IMR-90 (cell line): Measurements from ENCODE around the gene NFKBIE. TPM values are rescaled to one million over a fixed set of nuclear protein-coding genes. Genes with fewer than 3 reads are reported as not detected.

ENCODE experiments used
- ATAC-seq: fragments of 200-7000 bp; cut with Tn5 transposase; 2 replicates; pipeline ENCODE4 v1.9.1; 2020; ENCODE audit warnings: low read depth, mild to moderate bottlenecking, moderate library complexity
- BruUV-seq: library from RNA; stranded (reverse); fragments of 400-500 nt; replicated peaks from 2 replicates; lab custom pipeline; 2021; lab: Mats Ljungman, UMichigan
- CTCF ChIA-PET: fragments of 300-600 bp; formaldehyde crosslinking; extraction: SDS; loops from one replicate; lab custom pipeline; 2021; ENCODE audit warnings: antibody characterized with exemption; lab: Yijun Ruan, JAX
- POLR2A ChIA-PET: fragments of 300-600 bp; sonication (Branson Sonifier 250); formaldehyde crosslinking; loops from one replicate; lab custom pipeline; 2022; ENCODE audit warnings: antibody characterized with exemption; ENCODE audit not compliant: unreplicated experiment; lab: Charles Lee
- DNase-seq: peaks from one replicate; pipeline ENCODE4 v3.0.0; 2013
- H2AFZ ChIP-seq: replicated peaks from 2 replicates; pipeline ENCODE3; 2013; ENCODE audit warnings: low read length, mild to moderate bottlenecking; ENCODE audit not compliant: poor library complexity
- H2AK5ac ChIP-seq: 2 replicates; pipeline ENCODE4 v1.6.1; 2013; ENCODE audit warnings: low read depth, low read length, inconsistent platforms
- H2AK9ac ChIP-seq: replicated peaks from 2 replicates; pipeline ENCODE3; 2013; ENCODE audit warnings: mild to moderate bottlenecking, low read depth, low read length, moderate library complexity; ENCODE audit not compliant: poor library complexity
- H2BK120ac ChIP-seq: 2 replicates; pipeline ENCODE4 v1.6.1; 2013; ENCODE audit warnings: low read depth, low read length, inconsistent platforms
- H2BK15ac ChIP-seq: 3 replicates; pipeline ENCODE4 v1.6.1; 2013; ENCODE audit warnings: low read depth, low read length, inconsistent platforms
- H2BK20ac ChIP-seq: 2 replicates; pipeline ENCODE4 v1.6.1; 2013; ENCODE audit warnings: low read depth, mild to moderate bottlenecking, inconsistent platforms, low read length, moderate library complexity
- H2BK5ac ChIP-seq: 2 replicates; pipeline ENCODE4 v1.6.1; 2013; ENCODE audit warnings: mild to moderate bottlenecking, low read depth, low read length, inconsistent platforms; ENCODE audit not compliant: poor library complexity, severe bottlenecking
- H3K14ac ChIP-seq: replicated peaks from 2 replicates; pipeline ENCODE4 v1.6.1; 2013; ENCODE audit warnings: low read depth, low read length, inconsistent platforms
- H3K18ac ChIP-seq: 2 replicates; pipeline ENCODE4 v1.6.1; 2013; ENCODE audit warnings: low read depth, low read length, control low read depth
- H3K23ac ChIP-seq: 2 replicates; pipeline ENCODE4 v1.6.1; 2013; ENCODE audit warnings: low read depth, low read length, inconsistent platforms
- H3K27ac ChIP-seq: 2 replicates; pipeline ENCODE4 v1.5.1; 2013; ENCODE audit warnings: mild to moderate bottlenecking, control low read depth, low read length; ENCODE audit not compliant: insufficient read depth
- H3K27me3 ChIP-seq: 2 replicates; pipeline ENCODE4 v1.6.1; 2013; ENCODE audit warnings: low read length; ENCODE audit not compliant: control insufficient read depth, insufficient read depth
- H3K36me3 ChIP-seq: 2 replicates; pipeline ENCODE4 v1.6.1; 2013; ENCODE audit warnings: low read length, mixed read lengths; ENCODE audit not compliant: control insufficient read depth, insufficient read depth
- H3K4ac ChIP-seq: 2 replicates; pipeline ENCODE4 v1.6.1; 2013; ENCODE audit warnings: low read depth, low read length, inconsistent platforms
- H3K4me1 ChIP-seq: 2 replicates; pipeline ENCODE4 v1.6.1; 2013; ENCODE audit warnings: low read length, mixed read lengths; ENCODE audit not compliant: control insufficient read depth, insufficient read depth
- H3K4me2 ChIP-seq: 2 replicates; pipeline ENCODE4 v1.6.1; 2013; ENCODE audit warnings: low read depth, mild to moderate bottlenecking, control low read depth, low read length, moderate library complexity
- H3K4me3 ChIP-seq: 2 replicates; pipeline ENCODE4 v1.5.1; 2013; ENCODE audit warnings: low read depth, mild to moderate bottlenecking, control low read depth, low read length, moderate library complexity; ENCODE audit not compliant: insufficient read depth
- H3K56ac ChIP-seq: 2 replicates; pipeline ENCODE4 v1.6.1; 2013; ENCODE audit warnings: low read length, inconsistent platforms; ENCODE audit not compliant: insufficient read depth; ENCODE audit errors: extremely low read depth
- H3K79me1 ChIP-seq, 2 experiments: 2 replicates each; pipeline ENCODE4 v1.6.1; 2013; ENCODE audit warnings: low read length in 2 of 2, inconsistent platforms in 1 of 2, low read depth in 1 of 2
- H3K9ac ChIP-seq: 2 replicates; pipeline ENCODE4 v1.6.1; 2013; ENCODE audit warnings: low read depth, low read length, control low read depth
- H3K9me1 ChIP-seq: 2 replicates; pipeline ENCODE4 v1.6.1; 2013; ENCODE audit warnings: low read length, inconsistent platforms; ENCODE audit not compliant: insufficient read depth
- H3K9me3 ChIP-seq: 2 replicates; pipeline ENCODE4 v1.6.1; 2013; ENCODE audit warnings: low read length; ENCODE audit not compliant: control insufficient read depth, insufficient read depth
- H4K20me1 ChIP-seq: 2 replicates; pipeline ENCODE4 v1.6.1; 2013; ENCODE audit warnings: low read length, inconsistent platforms; ENCODE audit not compliant: insufficient read depth
- H4K5ac ChIP-seq: 2 replicates; pipeline ENCODE4 v1.6.1; 2013; ENCODE audit warnings: mild to moderate bottlenecking, low read depth, low read length, control low read depth
- H4K8ac ChIP-seq, 2 experiments: 2 replicates each; pipeline ENCODE4 v1.6.1; 2013; ENCODE audit warnings: low read depth in 2 of 2, low read length in 2 of 2, control low read depth in 1 of 2, inconsistent platforms in 1 of 2
- H4K91ac ChIP-seq: 2 replicates; pipeline ENCODE4 v1.6.1; 2013; ENCODE audit warnings: low read depth, low read length, inconsistent platforms; ENCODE audit not compliant: insufficient read depth
- BHLHE40 ChIP-seq: fragments of 150-350 bp; IDR thresholded peaks from 2 replicates; pipeline ENCODE4 v1.6.1; 2016; ENCODE audit warnings: mild to moderate bottlenecking, low read depth, low read length
- CEBPB ChIP-seq: IDR thresholded peaks from 2 replicates; pipeline ENCODE4 v1.6.1; 2012; ENCODE audit warnings: low read depth, low read length, improper control_type of control experiment
- CHD1 ChIP-seq: IDR thresholded peaks from 2 replicates; pipeline ENCODE4 v1.6.1; 2012; ENCODE audit warnings: low read depth, low read length, improper control_type of control experiment
- FOS ChIP-seq: fragments of 150-350 bp; IDR thresholded peaks from 2 replicates; pipeline ENCODE4 v1.6.1; 2016; ENCODE audit warnings: low read depth, low read length
- MAFK ChIP-seq: IDR thresholded peaks from 2 replicates; pipeline ENCODE4 v1.6.1; 2012; ENCODE audit warnings: low read depth, low read length, improper control_type of control experiment
- MAZ ChIP-seq: IDR thresholded peaks from 2 replicates; pipeline ENCODE4 v1.6.1; 2012; ENCODE audit warnings: low read depth, mild to moderate bottlenecking, low read length, improper control_type of control experiment, moderate library complexity, borderline replicate concordance
- MXI1 ChIP-seq: IDR thresholded peaks from 2 replicates; pipeline ENCODE4 v1.6.1; 2012; ENCODE audit warnings: low read depth, mild to moderate bottlenecking, low read length, moderate library complexity, borderline replicate concordance
- NFE2L2 ChIP-seq: fragments of 150-350 bp; IDR thresholded peaks from 2 replicates; pipeline ENCODE4 v1.6.1; 2016; ENCODE audit warnings: low read depth, mild to moderate bottlenecking, low read length
- POLR2A ChIP-seq: IDR thresholded peaks from 2 replicates; pipeline ENCODE4 v1.6.1; 2012; ENCODE audit warnings: mild to moderate bottlenecking, low read depth, low read length
- RAD21 ChIP-seq: IDR thresholded peaks from 2 replicates; pipeline ENCODE4 v1.6.1; 2012; ENCODE audit warnings: low read length, improper control_type of control experiment
- RCOR1 ChIP-seq: IDR thresholded peaks from 2 replicates; pipeline ENCODE4 v1.6.1; 2012; ENCODE audit warnings: mild to moderate bottlenecking, low read length, improper control_type of control experiment; ENCODE audit not compliant: insufficient replicate concordance
- RFX5 ChIP-seq: IDR thresholded peaks from 2 replicates; pipeline ENCODE4 v1.8.0; 2012; ENCODE audit warnings: low read depth, mild to moderate bottlenecking, low read length, moderate library complexity
- SMC3 ChIP-seq: fragments of 150-350 bp; IDR thresholded peaks from 2 replicates; pipeline ENCODE4 v1.6.1; 2016; ENCODE audit warnings: low read depth, mild to moderate bottlenecking, antibody characterized with exemption, low read length, moderate library complexity
- WGBS, 2 experiments: methylation state at CpG; one replicate each; pipeline versions ENCODE4 v1.1.5 to v1.1.7; 2013; ENCODE audit warnings: missing lambda C conversion rate in 2 of 2; ENCODE audit not compliant: insufficient read length in 1 of 2; ENCODE audit errors: extremely low coverage in 2 of 2; 5-methylcytosine and 5-hydroxymethylcytosine counted together
- dilution Hi-C: fragments of 300-500 bp; cut with HindIII; formaldehyde crosslinking; loops from one replicate; pipeline ENCODE4 v1.14.3; 2018; ENCODE audit warnings: low sequenced_read_pairs; ENCODE audit not compliant: unreplicated experiment
- in situ Hi-C: fragments of 300-500 bp; cut with MboI; formaldehyde crosslinking; loops from 3 replicates; pipeline ENCODE4 v1.14.3; 2019; ENCODE audit warnings: low sequenced_read_pairs, inconsistent platforms, mixed read lengths
- intact Hi-C: fragments of 100-400 bp; cut with micrococcal nuclease; formaldehyde crosslinking; loops from 2 replicates; pipeline ENCODE4 v1.10.0; 2022
- polyA plus RNA-seq, 3 experiments: library from polyadenylated mRNA; depleted of rRNA; stranded (reverse); fragments of >200 nt; gene quantifications; 2 replicates each; pipeline ENCODE4 v1.2.3, GENCODE V29; 2012; ENCODE audit warnings: low replicate concordance in 1 of 3
- total RNA-seq: library from RNA; depleted of rRNA; stranded (reverse); fragments of >200 nt; gene quantifications from 2 replicates; pipeline ENCODE4 v1.2.3, GENCODE V29; 2012
- TF ChIP-seq, protein P1 (sequence below): conservative IDR thresholded peaks from 2 replicates; pipeline ENCODE4 v1.5.1; 2012; ENCODE audit warnings: mild to moderate bottlenecking, low read depth, low read length, improper control_type of control experiment
- TF ChIP-seq, protein P2 (sequence below): fragments of 150-350 bp; IDR thresholded peaks from 2 replicates; pipeline ENCODE4 v1.6.1; 2016; ENCODE audit warnings: low read depth, mild to moderate bottlenecking, low read length, moderate library complexity, borderline replicate concordance
- TF ChIP-seq, protein P3 (sequence below): fragments of 150-350 bp; IDR thresholded peaks from 2 replicates; pipeline ENCODE4 v1.6.1; 2017; ENCODE audit warnings: mild to moderate bottlenecking, antibody characterized with exemption, low read length, low read depth

Gene NFKBIE
- total and polyA plus RNA-seq, 2 of the 4 experiments (the other 2 are of a cell fraction), result 7.9 to 13.0 TPM

DNA sequence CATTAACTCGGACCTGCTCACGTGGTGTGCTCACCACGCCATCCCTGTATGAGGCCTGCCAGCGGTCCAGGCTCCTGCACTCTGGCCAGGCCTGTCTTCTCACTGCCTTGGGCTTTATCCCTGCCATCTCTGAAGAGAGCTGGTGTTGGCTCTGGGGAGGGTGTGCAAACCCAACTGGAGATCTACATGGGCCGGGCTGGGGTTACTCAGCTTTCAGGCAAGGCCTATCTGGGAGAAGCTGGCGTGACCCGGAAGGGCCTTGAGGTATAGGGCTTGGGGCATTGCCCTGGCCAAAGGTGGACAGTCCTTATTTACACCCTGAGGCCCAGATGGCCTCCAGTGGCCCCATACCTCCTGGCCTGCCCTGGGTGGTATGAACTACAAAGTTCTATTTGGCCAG lies 36.9 kb downstream of the NFKBIE start:
- ATAC-seq (no peak), DNase-seq (no peak)
- H3K56ac ChIP-seq, result no peak overlapping the region
- no TSS peak for BruUV-seq
- no peak overlapping the region for H2BK15ac ChIP-seq
- no peak for TF ChIP-seq POLR2A
- no peak for TF ChIP-seq RAD21
- no peak for TF ChIP-seq RFX5
- TF ChIP-seq FOS, result no peak
- TF ChIP-seq, protein P1, sequence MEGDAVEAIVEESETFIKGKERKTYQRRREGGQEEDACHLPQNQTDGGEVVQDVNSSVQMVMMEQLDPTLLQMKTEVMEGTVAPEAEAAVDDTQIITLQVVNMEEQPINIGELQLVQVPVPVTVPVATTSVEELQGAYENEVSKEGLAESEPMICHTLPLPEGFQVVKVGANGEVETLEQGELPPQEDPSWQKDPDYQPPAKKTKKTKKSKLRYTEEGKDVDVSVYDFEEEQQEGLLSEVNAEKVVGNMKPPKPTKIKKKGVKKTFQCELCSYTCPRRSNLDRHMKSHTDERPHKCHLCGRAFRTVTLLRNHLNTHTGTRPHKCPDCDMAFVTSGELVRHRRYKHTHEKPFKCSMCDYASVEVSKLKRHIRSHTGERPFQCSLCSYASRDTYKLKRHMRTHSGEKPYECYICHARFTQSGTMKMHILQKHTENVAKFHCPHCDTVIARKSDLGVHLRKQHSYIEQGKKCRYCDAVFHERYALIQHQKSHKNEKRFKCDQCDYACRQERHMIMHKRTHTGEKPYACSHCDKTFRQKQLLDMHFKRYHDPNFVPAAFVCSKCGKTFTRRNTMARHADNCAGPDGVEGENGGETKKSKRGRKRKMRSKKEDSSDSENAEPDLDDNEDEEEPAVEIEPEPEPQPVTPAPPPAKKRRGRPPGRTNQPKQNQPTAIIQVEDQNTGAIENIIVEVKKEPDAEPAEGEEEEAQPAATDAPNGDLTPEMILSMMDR, result no peak
- no peak for TF ChIP-seq CHD1
- no peak for TF ChIP-seq NFE2L2
- TF ChIP-seq MXI1, result no peak
- TF ChIP-seq, protein P2, sequence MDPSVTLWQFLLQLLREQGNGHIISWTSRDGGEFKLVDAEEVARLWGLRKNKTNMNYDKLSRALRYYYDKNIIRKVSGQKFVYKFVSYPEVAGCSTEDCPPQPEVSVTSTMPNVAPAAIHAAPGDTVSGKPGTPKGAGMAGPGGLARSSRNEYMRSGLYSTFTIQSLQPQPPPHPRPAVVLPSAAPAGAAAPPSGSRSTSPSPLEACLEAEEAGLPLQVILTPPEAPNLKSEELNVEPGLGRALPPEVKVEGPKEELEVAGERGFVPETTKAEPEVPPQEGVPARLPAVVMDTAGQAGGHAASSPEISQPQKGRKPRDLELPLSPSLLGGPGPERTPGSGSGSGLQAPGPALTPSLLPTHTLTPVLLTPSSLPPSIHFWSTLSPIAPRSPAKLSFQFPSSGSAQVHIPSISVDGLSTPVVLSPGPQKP, result no peak
- TF ChIP-seq MAFK, result no peak
- no peak for TF ChIP-seq MAZ
- TF ChIP-seq, protein P3, sequence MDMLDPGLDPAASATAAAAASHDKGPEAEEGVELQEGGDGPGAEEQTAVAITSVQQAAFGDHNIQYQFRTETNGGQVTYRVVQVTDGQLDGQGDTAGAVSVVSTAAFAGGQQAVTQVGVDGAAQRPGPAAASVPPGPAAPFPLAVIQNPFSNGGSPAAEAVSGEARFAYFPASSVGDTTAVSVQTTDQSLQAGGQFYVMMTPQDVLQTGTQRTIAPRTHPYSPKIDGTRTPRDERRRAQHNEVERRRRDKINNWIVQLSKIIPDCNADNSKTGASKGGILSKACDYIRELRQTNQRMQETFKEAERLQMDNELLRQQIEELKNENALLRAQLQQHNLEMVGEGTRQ, result no peak
- no peak for TF ChIP-seq RCOR1
- TF ChIP-seq SMC3, result no peak
- no peak for TF ChIP-seq CEBPB
- TF ChIP-seq BHLHE40, result no peak
- H2BK5ac ChIP-seq, result no peak overlapping the region
- no peak overlapping the region for H3K4me3 ChIP-seq
- 0 out of 2 replicates have a peak, but pooled peaks cover 4% of the 10 kb centered on the region for H3K4me1 ChIP-seq
- H2AFZ ChIP-seq, result no peak overlapping the region
- H3K27ac ChIP-seq, result no peak overlapping the region
- intact Hi-C loops (no loop called here), in situ Hi-C loops (no loop called here), dilution Hi-C loops (no loop called here)
- WGBS, 2 experiments, result 92% methylated on average over 2 of the region's 7 CpGs; no CpG with 5 or more reads in 1 of the 2 experiments
- no peak overlapping the region for H4K5ac ChIP-seq
- no peak overlapping the region for H3K14ac ChIP-seq
- no peak overlapping the region for H2BK120ac ChIP-seq
- no peak overlapping the region for H2AK5ac ChIP-seq
- H3K18ac ChIP-seq, result no peak overlapping the region
- no peak overlapping the region for H4K8ac ChIP-seq
- no peaks in the 10 kb centered on the region for H4K20me1 ChIP-seq
- H4K91ac ChIP-seq, result no peak overlapping the region
- H3K9ac ChIP-seq, result no peak overlapping the region
- no peak overlapping the region for H2AK9ac ChIP-seq
- no peak overlapping the region for H3K4me2 ChIP-seq
- H3K27me3 ChIP-seq, result no peaks in the 10 kb centered on the region
- H3K9me3 ChIP-seq, result no peaks in the 10 kb centered on the region
- no peak overlapping the region for H3K23ac ChIP-seq
- H3K4ac ChIP-seq, result no peak overlapping the region
- no peaks in the 10 kb centered on the region for H3K9me1 ChIP-seq
- CTCF ChIA-PET, result no interaction called here
- H2BK20ac ChIP-seq, result no peak overlapping the region
- POLR2A ChIA-PET, result no interaction called here
- H3K36me3 ChIP-seq, result peaks cover 2% of the 10 kb centered on the region; the same call in 1 of the 2 replicates
- peaks cover 0 to 8% of the 10 kb centered on the region in 2 experiments; a peak in 1 of 4 replicates for H3K79me1 ChIP-seq
